HG02981 (cell line): Measurements from ENCODE around the gene TMEM38A.

Source experiments
- ATAC-seq: cut with Tn5 transposase; IDR thresholded peaks from one replicate; pipeline ENCODE4 v1.9.1; 2021; ENCODE audit warnings: mild to moderate bottlenecking, moderate library complexity; ENCODE audit not compliant: unreplicated experiment

TMEM38A gene

GRCh38 chr19:16660763-16661479 lies at the start of gene TMEM38A:
Gene TMEM38A (plus strand): TSS chr19:16661139. CDS start chr19:16661218, 79 bp downstream.
- no peak for ATAC-seq

GRCh38 chr19:16612636-16613035 lies 48.3 kb upstream of the TMEM38A start:
- no peak for ATAC-seq

- no peak for ATAC-seq
Measured at GRCh38 chr19:16613841-16614240, 47.1 kb upstream of the TMEM38A start.

GRCh38 chr19:16614941-16615340 lies 46.0 kb upstream of the TMEM38A start:
- no peak for ATAC-seq

GRCh38 chr19:16615808-16616207 lies 45.1 kb upstream of the TMEM38A start:
- no peak for ATAC-seq

GRCh38 chr19:16618248-16618647 lies 42.7 kb upstream of the TMEM38A start:
- no peak for ATAC-seq

- no peak for ATAC-seq
Measured at GRCh38 chr19:16619457-16619856, 41.5 kb upstream of the TMEM38A start.

- no peak for ATAC-seq
Measured at GRCh38 chr19:16620018-16620417, 40.9 kb upstream of the TMEM38A start.

GRCh38 chr19:16620584-16620983 lies 40.4 kb upstream of the TMEM38A start:
- no peak for ATAC-seq

- no peak for ATAC-seq
Measured at GRCh38 chr19:16621165-16621800, 39.7 kb upstream of the TMEM38A start.

GRCh38 chr19:16623066-16623465 lies 37.9 kb upstream of the TMEM38A start:
- no peak for ATAC-seq

- no peak for ATAC-seq
Measured at GRCh38 chr19:16623576-16623975, 37.4 kb upstream of the TMEM38A start.

- ATAC-seq: no peak
Measured at GRCh38 chr19:16624236-16624635, 36.7 kb upstream of the TMEM38A start.

GRCh38 chr19:16625163-16625958 lies 35.6 kb upstream of the TMEM38A start:
- ATAC-seq: no peak

GRCh38 chr19:16626796-16627192 lies 34.1 kb upstream of the TMEM38A start:
- no peak for ATAC-seq

- no peak for ATAC-seq
Measured at GRCh38 chr19:16627193-16627927, 33.6 kb upstream of the TMEM38A start.

GRCh38 chr19:16627928-16628182 lies 33.1 kb upstream of the TMEM38A start:
- no peak for ATAC-seq

- ATAC-seq: peak; percentile 88
Measured at GRCh38 chr19:16628183-16628983, 32.6 kb upstream of the TMEM38A start, which contains the start of gene MED26. Gene MED26 (minus strand): TSS chr19:16628204. CDS start chr19:16627943, 261 bp downstream.

GRCh38 chr19:16628984-16629691 lies 31.8 kb upstream of the TMEM38A start:
- peak; percentile 11 for ATAC-seq

- no peak for ATAC-seq
Measured at GRCh38 chr19:16631465-16631864, 29.5 kb upstream of the TMEM38A start.
